ENCODE measurements around the gene GAA. TPM values are rescaled to one million over a fixed set of nuclear protein-coding genes. Genes with fewer than 3 reads are reported as not detected.

Gene GAA
- total and polyA plus RNA-seq, 2 of the 13 experiments (the other 11 are each of a cell fraction or from before 2014, with no cell fraction given), result 21.6 to 36.4 TPM

GRCh38 chr17:80082403-80083135 lies 18.8 kb upstream of the GAA start (continued):
- TF ChIP-seq KAT8 (CRISPR knock-in tag; IDR thresholded peaks at IDR 0.05) (peak; percentile 22; the same call in 1 of the 2 replicates), BCL3 (CRISPR knock-in tag; IDR thresholded peaks at IDR 0.05) (peak; percentile 54; the same call in 1 of the 2 replicates), BCL6 (CRISPR knock-in tag; IDR thresholded peaks at IDR 0.05) (0 out of 2 replicates have a peak, but pooled peaks have one; percentile 15), LCORL (IDR thresholded peaks at IDR 0.05) (no peak), LCORL (CRISPR knock-in tag; IDR thresholded peaks at IDR 0.05) (0 out of 2 replicates have a peak, but pooled peaks have one; percentile 12), ARID4A (CRISPR knock-in tag; IDR thresholded peaks at IDR 0.05; ENCODE audit: borderline replicate concordance) (peak; percentile 13; the same call in 1 of the 2 replicates), JUNB (CRISPR knock-in tag; IDR thresholded peaks at IDR 0.05; ENCODE audit: borderline replicate concordance) (no peak), THYN1 (CRISPR knock-in tag; IDR thresholded peaks at IDR 0.05; ENCODE audit: borderline replicate concordance, low read depth) (no peak), ZNF160 (CRISPR knock-in tag; IDR thresholded peaks at IDR 0.05) (0 out of 2 replicates have a peak, but pooled peaks have one; percentile 43), NR2F6 (IDR thresholded peaks at IDR 0.05) (no peak), NR2F6 (CRISPR knock-in tag; IDR thresholded peaks at IDR 0.05) (peak; percentile 41; the same call in 1 of the 2 replicates), RFXANK (CRISPR knock-in tag; IDR thresholded peaks at IDR 0.05) (no peak), RXRB (CRISPR knock-in tag; IDR thresholded peaks at IDR 0.05; ENCODE audit: borderline replicate concordance) (peak; percentile 28; the same call in 1 of the 2 replicates), NONO (IDR thresholded peaks at IDR 0.05) (no peak), NONO (CRISPR knock-in tag; conservative IDR thresholded peaks at IDR 0.05) (0 out of 2 replicates have a peak, but pooled peaks have one; percentile 27), HCFC1 (IDR thresholded peaks at IDR 0.05; ENCODE audit: low read depth, low read length) (no peak), ASH2L (IDR thresholded peaks at IDR 0.05; ENCODE audit: insufficient read length, low read depth, low read length) (peak; percentile 34), PATZ1 (CRISPR knock-in tag; IDR thresholded peaks at IDR 0.05) (peak; percentile 96), THRA (CRISPR knock-in tag; IDR thresholded peaks at IDR 0.05; ENCODE audit: borderline replicate concordance) (0 out of 2 replicates have a peak, but pooled peaks have one; percentile 30)

Measured in HepG2 (cell line).